D721Med (cell line): ENCODE data around the gene IL1RL2.

ENCODE experiments used
- DNase-seq: peaks from one replicate; pipeline ENCODE4 v3.0.0; 2011; ENCODE audit warnings: low spot score; ENCODE audit not compliant: insufficient read length
- FAIRE-seq: peaks from 2 replicates; lab custom pipeline; 2011; peaks lifted over from hg19 to GRCh38; lab: Jason Lieb, UNC
- TF ChIP-seq, protein P1 (sequence below): IDR thresholded peaks from 2 replicates; pipeline ENCODE4 v1.5.1; 2012; ENCODE audit warnings: mild to moderate bottlenecking, control low read depth; ENCODE audit not compliant: insufficient read depth; ENCODE audit errors: missing control alignments

IL1RL2 gene

GRCh38 chr2:102282678-102283091 is 95.9 kb downstream of the IL1RL2 start:
- DNase-seq (no peak), FAIRE-seq (no peak)
- TF ChIP-seq, protein P1, sequence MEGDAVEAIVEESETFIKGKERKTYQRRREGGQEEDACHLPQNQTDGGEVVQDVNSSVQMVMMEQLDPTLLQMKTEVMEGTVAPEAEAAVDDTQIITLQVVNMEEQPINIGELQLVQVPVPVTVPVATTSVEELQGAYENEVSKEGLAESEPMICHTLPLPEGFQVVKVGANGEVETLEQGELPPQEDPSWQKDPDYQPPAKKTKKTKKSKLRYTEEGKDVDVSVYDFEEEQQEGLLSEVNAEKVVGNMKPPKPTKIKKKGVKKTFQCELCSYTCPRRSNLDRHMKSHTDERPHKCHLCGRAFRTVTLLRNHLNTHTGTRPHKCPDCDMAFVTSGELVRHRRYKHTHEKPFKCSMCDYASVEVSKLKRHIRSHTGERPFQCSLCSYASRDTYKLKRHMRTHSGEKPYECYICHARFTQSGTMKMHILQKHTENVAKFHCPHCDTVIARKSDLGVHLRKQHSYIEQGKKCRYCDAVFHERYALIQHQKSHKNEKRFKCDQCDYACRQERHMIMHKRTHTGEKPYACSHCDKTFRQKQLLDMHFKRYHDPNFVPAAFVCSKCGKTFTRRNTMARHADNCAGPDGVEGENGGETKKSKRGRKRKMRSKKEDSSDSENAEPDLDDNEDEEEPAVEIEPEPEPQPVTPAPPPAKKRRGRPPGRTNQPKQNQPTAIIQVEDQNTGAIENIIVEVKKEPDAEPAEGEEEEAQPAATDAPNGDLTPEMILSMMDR, result no peak

GRCh38 chr2:102283996-102284395 is 97.2 kb downstream of the IL1RL2 start:
- TF ChIP-seq, protein P1, result no peak
- DNase-seq (no peak), FAIRE-seq (no peak)

DNA sequence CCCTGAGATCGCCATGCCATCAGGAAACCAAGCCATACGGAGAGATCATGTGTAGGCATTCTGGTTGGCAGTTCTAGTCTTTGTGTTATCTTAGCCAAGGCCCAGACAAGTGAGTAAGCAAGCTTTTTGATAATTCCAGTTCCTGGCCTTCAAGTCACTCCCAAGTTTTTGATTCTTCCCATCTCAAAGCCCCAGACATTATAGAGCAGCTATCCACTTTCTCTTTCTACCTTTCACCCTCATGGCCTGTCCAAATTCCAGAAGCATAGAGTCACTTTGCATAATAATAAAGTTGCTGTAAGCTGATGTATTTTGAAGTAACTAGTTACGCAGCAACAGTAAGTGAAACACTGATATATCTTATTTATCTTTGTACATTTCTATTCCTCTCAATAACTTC is 97.8 kb downstream of the IL1RL2 start:
- TF ChIP-seq, protein P1, result no peak
- FAIRE-seq (no peak), DNase-seq (no peak)

DNA sequence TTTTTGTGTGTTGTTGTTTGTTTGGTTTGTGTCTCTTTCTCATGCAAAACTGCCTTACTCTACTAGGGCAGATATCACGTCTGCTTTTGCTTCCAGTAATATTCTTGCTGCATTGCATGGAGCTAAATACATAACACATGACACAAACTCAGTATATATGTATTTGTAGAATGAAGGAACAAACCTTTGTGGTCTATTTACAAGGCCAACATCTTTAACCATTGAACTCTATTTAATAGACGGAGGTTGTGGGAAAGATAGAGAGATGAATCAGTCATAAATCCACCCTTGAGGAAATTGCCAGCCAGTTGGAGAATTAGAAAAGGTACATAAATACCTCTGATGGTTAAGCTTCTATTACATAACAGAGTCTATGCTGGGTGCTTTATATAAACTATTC is 98.5 kb downstream of the IL1RL2 start:
- FAIRE-seq, result no peak
- TF ChIP-seq, protein P1, result no peak
- DNase-seq, result no peak

GRCh38 chr2:102286041-102286440 is 99.2 kb downstream of the IL1RL2 start:
- TF ChIP-seq, protein P1, result no peak
- DNase-seq, result no peak
- no peak for FAIRE-seq

DNA sequence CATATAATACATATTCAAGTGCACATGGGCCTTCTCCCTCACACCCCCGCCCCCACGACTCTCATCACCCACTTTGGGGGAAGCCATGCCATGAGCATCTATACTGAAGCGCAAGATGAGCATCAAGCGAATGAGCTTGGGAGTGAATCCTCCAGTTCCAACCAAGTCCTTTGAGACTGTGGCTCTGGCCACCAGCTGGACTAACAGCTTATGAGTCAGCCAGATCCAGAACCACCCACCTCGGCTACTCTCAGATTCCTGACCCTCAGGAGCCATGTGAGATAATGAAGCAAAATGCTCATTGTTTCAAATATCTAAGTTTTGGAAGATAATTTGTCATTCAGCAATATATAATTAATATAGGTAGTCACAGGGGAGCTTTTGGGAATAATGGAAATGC is 102.3 kb downstream of the IL1RL2 start:
- DNase-seq (no peak), FAIRE-seq (no peak)
- TF ChIP-seq, protein P1, result no peak
